SK-N-SH (cell line): ENCODE measurements around the gene DMRT1.

Source experiments
- CTCF ChIP-seq: fragments of 200-600 bp; sonication (generic); IDR thresholded peaks from 2 replicates; pipeline ENCODE4 v1.6.1; 2017; ENCODE audit warnings: antibody characterized with exemption, mild to moderate bottlenecking, moderate library complexity
- EP300 ChIP-seq, 2 experiments: IDR thresholded peaks; 2 replicates each; pipeline versions ENCODE4 v1.4.0 to v1.6.1; 2012; ENCODE audit warnings: borderline replicate concordance in 1 of 2, low read depth in 1 of 2, low read length in 1 of 2
- EZH2phosphoT487 ChIP-seq: fragments of 200-600 bp; sonication (generic); IDR thresholded peaks from 2 replicates; pipeline ENCODE4 v1.6.1; 2017; ENCODE audit warnings: low read depth, mixed run types, mild to moderate bottlenecking, antibody characterized with exemption, moderate library complexity, borderline replicate concordance
- FOXM1 ChIP-seq: IDR thresholded peaks from 2 replicates; pipeline ENCODE4 v1.4.0; 2012; ENCODE audit warnings: low read depth, mild to moderate bottlenecking
- GABPA ChIP-seq: IDR thresholded peaks from 2 replicates; pipeline ENCODE4 v1.4.0; 2012; ENCODE audit warnings: low read depth, mild to moderate bottlenecking
- MAX ChIP-seq: IDR thresholded peaks from 2 replicates; pipeline ENCODE4 v1.4.0; 2012; ENCODE audit warnings: low read depth
- POLR2AphosphoS5 ChIP-seq: IDR thresholded peaks from 2 replicates; pipeline ENCODE4 v1.6.1; 2012; ENCODE audit warnings: low read depth, low read length
- RAD21 ChIP-seq: IDR thresholded peaks from 2 replicates; pipeline ENCODE4 v1.6.1; 2012; ENCODE audit warnings: mild to moderate bottlenecking, low read length
- REST ChIP-seq: IDR thresholded peaks from 2 replicates; pipeline ENCODE4 v1.6.1; 2012; ENCODE audit warnings: mild to moderate bottlenecking, low read depth, low read length, moderate library complexity
- RFX5 ChIP-seq: IDR thresholded peaks from 2 replicates; pipeline ENCODE4 v1.6.1; 2012; ENCODE audit warnings: mild to moderate bottlenecking, improper control_type of control experiment, low read length
- SIN3A ChIP-seq: IDR thresholded peaks from 2 replicates; pipeline ENCODE4 v1.6.1; 2012; ENCODE audit warnings: low read depth, mild to moderate bottlenecking, low read length, moderate library complexity, borderline replicate concordance
- SMC3 ChIP-seq: IDR thresholded peaks from 2 replicates; pipeline ENCODE4 v1.6.1; 2012; ENCODE audit warnings: low read depth, low read length, improper control_type of control experiment
- TAF1 ChIP-seq: IDR thresholded peaks from 2 replicates; pipeline ENCODE4 v1.6.1; 2012; ENCODE audit warnings: low read depth, mild to moderate bottlenecking, low read length, moderate library complexity, borderline replicate concordance
- USF1 ChIP-seq: IDR thresholded peaks from 2 replicates; pipeline ENCODE4 v1.4.0; 2012; ENCODE audit warnings: low read depth, borderline replicate concordance

GRCh38 chr9:952546-952945, 111.0 kb downstream of the DMRT1 start:
- TF ChIP-seq REST (no peak), CTCF (no peak), USF1 (no peak), SIN3A (no peak), RAD21 (no peak), RFX5 (no peak), SMC3 (no peak), FOXM1 (no peak), GABPA (no peak), POLR2AphosphoS5 (no peak), MAX (no peak), TAF1 (no peak), EZH2phosphoT487 (no peak), EP300 (IDR thresholded peaks at IDR 0.05; ENCODE audit: borderline replicate concordance in 1 of 2, low read depth in 1 of 2, low read length in 1 of 2) (no peak)
